Epithelial cell of umbilical artery (primary cell): ENCODE data around the gene CEACAM3. TPM values are rescaled to one million over a fixed set of nuclear protein-coding genes. Genes with fewer than 3 reads are reported as not detected.

Experiments
- total RNA-seq: library from RNA; depleted of rRNA; stranded (reverse); fragments of >200 nt; gene quantifications from 2 replicates; pipeline ENCODE4 v1.2.3, GENCODE V29; 2014

The CEACAM3 gene
- total RNA-seq, result not detected in 2 replicates

DNA sequence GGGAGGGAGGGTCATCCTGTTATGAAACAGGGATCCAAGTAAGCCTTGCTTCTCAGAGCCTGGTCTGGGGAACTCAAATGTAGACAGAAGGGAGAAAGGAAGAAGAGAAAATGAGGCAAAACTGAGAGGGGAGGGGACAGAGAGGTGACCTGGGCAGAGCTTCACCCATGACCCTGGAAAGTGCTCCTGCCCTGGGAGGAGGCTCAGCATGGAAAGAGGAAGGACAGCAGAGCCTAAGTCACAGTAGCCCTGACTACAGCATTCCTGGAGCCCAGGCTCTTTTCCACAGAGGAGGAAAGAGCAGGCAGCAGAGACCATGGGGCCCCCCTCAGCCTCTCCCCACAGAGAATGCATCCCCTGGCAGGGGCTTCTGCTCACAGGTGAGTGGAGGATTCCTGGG lies at the start of gene CEACAM3:
Gene CEACAM3, plus strand, starts transcription at position 226 of the 400 bp plus-strand sequence. Its CDS starts 91 bp downstream, at position 317.

DNA sequence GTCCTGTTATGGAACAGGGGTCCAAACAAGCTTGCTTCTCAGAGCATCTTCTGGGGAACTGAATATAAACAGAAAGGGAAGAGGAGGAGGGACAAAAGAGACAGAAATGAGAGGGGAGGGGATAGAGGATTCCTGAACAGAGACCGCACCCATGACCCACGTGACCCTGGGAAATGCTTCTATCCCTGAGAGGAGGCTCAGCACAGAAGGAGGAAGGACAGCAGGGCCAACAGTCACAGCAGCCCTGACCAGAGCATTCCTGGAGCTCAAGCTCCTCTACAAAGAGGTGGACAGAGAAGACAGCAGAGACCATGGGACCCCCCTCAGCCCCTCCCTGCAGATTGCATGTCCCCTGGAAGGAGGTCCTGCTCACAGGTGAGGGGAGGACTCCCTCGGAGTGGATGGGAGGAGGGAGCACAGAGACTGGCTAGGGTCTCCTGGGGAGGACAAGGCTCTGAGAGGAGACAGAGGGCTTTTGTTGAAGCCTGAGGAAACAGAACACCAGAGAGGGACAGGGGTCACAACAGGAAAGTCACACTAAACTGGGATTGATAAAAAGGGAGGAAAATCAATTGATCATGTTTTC lies 41.0 kb upstream of the CEACAM3 start, which contains the start of gene CEACAM6:
Gene CEACAM6, plus strand, starts transcription at position 203 of the 586 bp plus-strand sequence. Its CDS starts 109 bp downstream, at position 312.

GRCh38 chr19:41844601-41845000 lies 48.2 kb downstream of the CEACAM3 start, which contains the start of gene LYPD4:
Gene LYPD4 (minus strand): TSS chr19:41844683. CDS start chr19:41839285, 5,398 bp downstream.

GRCh38 chr19:41845001-41845050 lies 48.4 kb downstream of the CEACAM3 start, which contains the start of gene DMRTC2:
Gene DMRTC2 (plus strand): TSS chr19:41845042. CDS start chr19:41847429, 2,387 bp downstream.

DNA sequence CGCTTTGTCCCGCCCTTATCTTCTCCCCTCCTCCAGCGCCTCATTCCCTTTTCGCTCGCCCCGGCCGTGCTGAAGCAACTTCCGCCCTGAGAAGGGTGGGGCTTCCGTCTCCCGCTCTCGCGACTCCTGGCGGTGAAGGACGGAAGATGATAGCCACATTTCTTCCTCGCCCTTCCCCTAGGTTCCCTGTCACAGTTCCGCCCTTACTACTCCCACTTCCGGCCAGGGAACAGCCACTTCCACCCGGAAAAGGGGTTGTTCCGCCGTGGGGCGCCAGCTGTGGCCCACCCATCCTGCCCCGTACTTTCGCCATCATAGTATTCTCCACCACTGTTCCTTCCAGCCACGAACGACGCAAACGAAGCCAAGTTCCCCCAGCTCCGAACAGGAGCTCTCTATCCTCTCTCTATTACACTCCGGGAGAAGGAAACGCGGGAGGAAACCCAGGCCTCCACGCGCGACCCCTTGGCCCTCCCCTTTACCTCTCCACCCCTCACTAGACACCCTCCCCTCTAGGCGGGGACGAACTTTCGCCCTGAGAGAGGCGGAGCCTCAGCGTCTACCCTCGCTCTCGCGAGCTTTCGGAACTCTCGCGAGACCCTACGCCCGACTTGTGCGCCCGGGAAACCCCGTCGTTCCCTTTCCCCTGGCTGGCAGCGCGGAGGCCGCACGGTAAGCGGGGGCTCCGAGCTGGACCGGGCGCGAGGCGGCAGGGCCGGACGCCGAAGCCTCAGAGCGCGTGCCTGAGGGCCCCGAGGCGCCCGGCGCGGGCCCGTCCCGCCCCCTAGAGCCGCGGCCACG lies 63.4 kb downstream of the CEACAM3 start, which contains the start of gene RPS19:
Gene RPS19, plus strand, starts transcription at position 638 of the 801 bp plus-strand sequence. CDS start 520 bp downstream, outside the sequence.

Other genes starting within 250 kb of the CEACAM3 start
- gene CEACAM21, start 220.4 kb upstream of the CEACAM3 start, total RNA-seq, result 0.32 TPM in 1 of 2 replicates, not detected in the other
- gene CEACAM4, start 169.5 kb upstream of the CEACAM3 start, total RNA-seq, result not detected in 2 replicates
- 0.32 TPM in 1 of 2 replicates, not detected in the other for gene CEACAM7, start 108.3 kb upstream of the CEACAM3 start, total RNA-seq
- gene CEACAM5, start 88.0 kb upstream of the CEACAM3 start, total RNA-seq, result not detected in 2 replicates
- not detected in 2 replicates for gene CEACAM6, start 41.1 kb upstream of the CEACAM3 start, total RNA-seq
- not detected in 2 replicates for gene LYPD4, start 48.1 kb downstream of the CEACAM3 start, total RNA-seq
- gene DMRTC2, start 48.5 kb downstream of the CEACAM3 start, total RNA-seq, result not detected in 2 replicates
- gene RPS19, start 63.7 kb downstream of the CEACAM3 start, total RNA-seq, result 356 and 1,098 TPM in 2 replicates
- 0.15 TPM in 1 of 2 replicates, not detected in the other for gene CD79A, start 80.7 kb downstream of the CEACAM3 start, total RNA-seq
- gene ARHGEF1, start 86.6 kb downstream of the CEACAM3 start, total RNA-seq, result 35.6 and 43.5 TPM in 2 replicates
- not detected in 2 replicates for gene ERFL, start 131.9 kb downstream of the CEACAM3 start, total RNA-seq
- gene RABAC1, start 162.7 kb downstream of the CEACAM3 start, total RNA-seq, result 86.8 and 165 TPM in 2 replicates
- 0.15 TPM in 1 of 2 replicates, not detected in the other for gene ATP1A3, start 197.6 kb downstream of the CEACAM3 start, total RNA-seq